Measurements from ENCODE around the gene PARK7.
"Not testable (repeated sequence)": the region's sequence is repeated elsewhere in the genome, so short reads cannot be mapped to it uniquely, and the experiment has no call there.

DNA sequence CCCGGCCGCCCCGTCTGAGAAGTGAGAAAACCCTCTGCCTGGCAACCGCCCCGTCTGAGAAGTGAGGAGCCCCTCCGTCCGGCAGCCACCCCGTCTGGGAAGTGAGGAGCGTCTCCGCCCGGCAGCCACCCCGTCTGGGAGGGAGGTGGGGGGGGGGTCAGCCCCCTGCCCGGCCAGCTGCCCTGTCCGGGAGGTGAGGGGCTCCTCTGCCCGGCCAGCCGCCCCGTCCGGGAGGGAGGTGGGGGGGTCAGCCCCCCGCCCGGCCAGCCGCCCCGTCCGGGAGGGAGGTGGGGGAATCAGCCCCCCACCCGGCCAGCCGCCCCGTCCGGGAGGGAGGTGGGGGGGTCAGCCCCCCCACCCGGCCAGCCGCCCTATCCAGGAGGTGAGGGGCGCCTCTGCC is 8.7 kb upstream of the PARK7 start:
- TF ChIP-seq POLR2A (IDR thresholded peaks at IDR 0.05): not testable (repeated sequence)
- TF ChIP-seq, protein P1, sequence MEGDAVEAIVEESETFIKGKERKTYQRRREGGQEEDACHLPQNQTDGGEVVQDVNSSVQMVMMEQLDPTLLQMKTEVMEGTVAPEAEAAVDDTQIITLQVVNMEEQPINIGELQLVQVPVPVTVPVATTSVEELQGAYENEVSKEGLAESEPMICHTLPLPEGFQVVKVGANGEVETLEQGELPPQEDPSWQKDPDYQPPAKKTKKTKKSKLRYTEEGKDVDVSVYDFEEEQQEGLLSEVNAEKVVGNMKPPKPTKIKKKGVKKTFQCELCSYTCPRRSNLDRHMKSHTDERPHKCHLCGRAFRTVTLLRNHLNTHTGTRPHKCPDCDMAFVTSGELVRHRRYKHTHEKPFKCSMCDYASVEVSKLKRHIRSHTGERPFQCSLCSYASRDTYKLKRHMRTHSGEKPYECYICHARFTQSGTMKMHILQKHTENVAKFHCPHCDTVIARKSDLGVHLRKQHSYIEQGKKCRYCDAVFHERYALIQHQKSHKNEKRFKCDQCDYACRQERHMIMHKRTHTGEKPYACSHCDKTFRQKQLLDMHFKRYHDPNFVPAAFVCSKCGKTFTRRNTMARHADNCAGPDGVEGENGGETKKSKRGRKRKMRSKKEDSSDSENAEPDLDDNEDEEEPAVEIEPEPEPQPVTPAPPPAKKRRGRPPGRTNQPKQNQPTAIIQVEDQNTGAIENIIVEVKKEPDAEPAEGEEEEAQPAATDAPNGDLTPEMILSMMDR (IDR thresholded peaks at IDR 0.05): not testable (repeated sequence)
